H4 (cell line): ENCODE data around the gene GALNT13. TPM values are rescaled to one million over a fixed set of nuclear protein-coding genes. Genes with fewer than 3 reads are reported as not detected.

Experiments used
- DNase-seq: peaks from one replicate; pipeline ENCODE4 v3.0.0-alpha.2; 2015; ENCODE audit warnings: low spot score
- total RNA-seq: library from RNA; depleted of rRNA; stranded (reverse); fragments of >200 nt; shearing (Covaris generic); gene quantifications from 2 replicates; pipeline ENCODE4 v1.2.3, GENCODE V29; 2014

Gene GALNT13
- total RNA-seq, 1 experiment from 2014 or later: 10.4 TPM

GRCh38 chr2:153944800-153945199 is 73.1 kb downstream of the GALNT13 start:
- DNase-seq: no peak

DNA sequence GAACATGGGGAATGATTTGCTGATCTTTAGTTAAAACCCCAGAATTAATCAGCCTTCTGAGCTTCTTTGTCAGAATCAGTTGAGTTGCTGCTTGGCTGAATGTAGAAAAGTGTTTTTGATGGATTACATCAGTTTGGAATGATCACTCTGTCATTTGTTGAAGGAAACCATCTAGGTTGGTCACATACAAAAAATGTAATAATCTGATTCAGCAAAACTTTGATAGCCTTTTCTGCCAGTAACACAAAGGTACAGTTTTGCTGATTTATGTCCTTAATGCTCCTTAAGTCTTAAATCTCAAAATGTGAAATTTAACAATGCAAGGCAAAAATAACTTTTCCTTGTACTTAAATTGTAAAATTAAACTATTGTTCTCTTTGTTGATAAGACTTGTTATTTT is 74.3 kb downstream of the GALNT13 start:
- no peak for DNase-seq

DNA sequence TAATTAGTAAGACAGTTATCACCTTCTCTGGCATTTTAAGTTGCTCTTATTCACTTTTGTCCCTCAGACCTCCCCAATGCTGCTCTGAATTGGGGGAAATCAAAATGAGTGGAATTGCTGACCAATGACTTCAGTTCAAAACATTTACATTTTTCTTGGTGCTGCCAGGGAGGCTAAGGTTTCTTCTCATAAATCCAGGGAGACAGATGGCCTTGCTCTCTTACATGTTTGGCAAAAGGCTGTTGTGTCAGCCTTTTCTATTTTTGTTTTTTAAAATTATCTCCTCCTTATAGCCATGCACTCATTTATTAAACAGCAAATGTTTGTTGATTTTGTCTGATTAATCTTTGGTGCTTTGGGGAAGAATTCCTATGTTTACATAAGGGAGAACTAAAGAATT is 82.0 kb downstream of the GALNT13 start:
- DNase-seq: no peak

DNA sequence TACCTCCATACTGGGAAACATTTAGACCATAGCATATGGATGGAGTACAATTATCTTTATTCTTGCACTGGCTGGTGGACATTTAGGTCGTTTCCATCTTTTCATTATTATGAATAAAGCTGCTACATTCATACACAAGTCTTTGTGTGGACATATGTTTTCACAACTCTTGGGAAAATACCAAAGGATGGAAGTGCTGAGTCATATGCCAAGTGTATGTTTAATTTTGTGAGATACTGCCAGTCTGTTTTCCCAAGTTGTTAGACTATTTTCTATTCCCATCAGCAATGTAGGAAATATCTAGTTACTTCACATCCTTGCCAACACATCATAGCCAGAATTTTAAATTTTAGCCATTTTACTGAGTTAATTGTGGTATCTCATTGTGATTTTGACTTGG is 91.5 kb downstream of the GALNT13 start:
- DNase-seq: peak; percentile 25

DNA sequence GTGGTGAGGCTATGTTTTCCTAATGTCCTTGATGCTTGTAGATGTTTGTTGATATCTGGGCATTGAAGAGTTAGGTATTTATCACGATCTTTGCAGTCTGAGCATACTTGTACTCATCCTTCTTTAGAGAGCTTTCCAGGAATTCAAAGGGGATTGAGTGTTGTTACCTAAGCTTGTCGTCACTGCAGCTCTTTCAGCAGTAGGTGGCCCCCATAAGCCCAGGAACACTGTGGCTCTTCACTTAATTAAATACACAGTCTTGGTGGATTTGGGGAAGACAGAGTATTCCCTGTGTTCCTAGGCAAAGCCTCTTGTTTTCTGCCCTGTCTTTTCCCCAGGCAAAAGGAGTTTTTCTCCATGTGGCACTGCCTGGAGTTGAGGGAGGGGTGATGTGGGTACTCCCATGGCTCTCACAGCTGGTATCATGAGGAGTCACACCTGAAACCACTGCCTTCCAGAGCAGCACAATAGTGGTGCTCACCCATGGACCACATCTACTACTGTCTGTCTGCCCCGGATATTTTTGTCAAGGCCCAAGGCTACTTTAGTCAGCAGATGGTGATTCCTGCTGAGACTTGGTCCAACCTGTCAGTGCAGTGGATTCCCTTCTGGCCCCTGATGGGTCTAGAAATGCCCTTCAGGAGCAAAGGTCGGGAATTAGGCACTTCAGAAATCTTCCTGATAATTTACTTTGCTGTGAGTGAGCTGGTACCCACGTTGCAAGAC is 95.7 kb downstream of the GALNT13 start:
- no peak for DNase-seq

- DNase-seq: no peak
These were observed 99.5 kb downstream of the GALNT13 start for GRCh38 chr2:153971250-153971649.

DNA sequence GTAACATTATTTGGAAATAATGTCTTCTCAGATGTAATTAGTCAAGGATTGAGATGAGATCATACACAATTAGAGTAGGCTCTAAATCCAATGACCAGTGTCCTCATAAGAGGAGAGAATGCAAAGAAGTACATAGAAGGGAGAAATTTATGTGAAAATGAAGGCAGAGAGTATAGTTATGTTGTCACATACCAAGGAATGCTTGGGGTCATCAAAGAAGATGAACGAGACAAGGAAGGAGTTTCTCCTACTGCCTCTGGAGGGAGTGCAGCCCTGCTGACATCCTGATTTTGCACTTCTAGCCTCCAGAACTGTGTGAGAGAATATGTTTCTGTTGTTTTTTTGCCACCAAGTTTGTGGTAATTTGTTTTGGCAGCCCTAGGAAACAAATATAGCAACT is 100.1 kb downstream of the GALNT13 start:
- DNase-seq: no peak

GRCh38 chr2:153972412-153972811 is 100.7 kb downstream of the GALNT13 start:
- no peak for DNase-seq

GRCh38 chr2:153986488-153987229 is 114.9 kb downstream of the GALNT13 start:
- DNase-seq: peak; percentile 69

DNA sequence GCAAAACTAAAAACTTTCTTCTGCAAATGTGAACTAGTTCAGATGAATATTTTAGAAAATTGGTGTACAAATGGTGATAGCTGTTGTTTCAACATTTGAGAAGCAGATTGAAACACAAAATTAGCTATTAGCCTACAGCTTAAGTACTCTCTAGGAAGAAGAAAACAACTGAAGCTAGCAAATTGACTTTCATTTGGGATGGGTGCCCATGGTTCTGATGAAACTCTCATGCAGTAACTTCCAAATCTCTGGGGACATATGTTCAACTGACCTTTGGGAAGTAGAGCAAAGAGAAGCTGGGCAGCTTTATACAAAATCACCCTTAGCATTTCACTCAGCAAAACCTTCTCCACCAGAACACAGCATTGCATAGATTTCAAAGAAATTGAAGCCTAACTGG is 119.0 kb downstream of the GALNT13 start:
- DNase-seq: no peak

DNA sequence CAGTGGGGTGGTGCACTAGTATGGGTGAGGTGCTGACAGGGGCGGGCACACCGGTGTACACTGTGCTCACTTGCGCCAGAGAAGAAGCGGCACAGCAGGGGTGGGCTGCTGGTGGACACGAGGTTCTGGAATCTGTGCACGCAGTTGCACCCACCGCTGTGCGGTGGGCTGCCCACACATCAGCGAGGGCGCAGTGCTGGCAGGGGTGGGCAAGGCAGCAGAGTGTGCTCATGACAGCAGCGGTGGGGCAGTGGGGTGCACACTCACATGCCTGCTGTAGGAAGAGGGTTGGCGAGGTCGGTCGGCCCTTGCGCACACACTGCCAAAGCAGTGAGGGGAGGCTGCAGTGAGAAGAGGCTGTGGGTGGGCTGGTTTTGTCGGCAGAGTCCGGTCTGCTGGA is 141.8 kb downstream of the GALNT13 start:
- no peak for DNase-seq

DNA sequence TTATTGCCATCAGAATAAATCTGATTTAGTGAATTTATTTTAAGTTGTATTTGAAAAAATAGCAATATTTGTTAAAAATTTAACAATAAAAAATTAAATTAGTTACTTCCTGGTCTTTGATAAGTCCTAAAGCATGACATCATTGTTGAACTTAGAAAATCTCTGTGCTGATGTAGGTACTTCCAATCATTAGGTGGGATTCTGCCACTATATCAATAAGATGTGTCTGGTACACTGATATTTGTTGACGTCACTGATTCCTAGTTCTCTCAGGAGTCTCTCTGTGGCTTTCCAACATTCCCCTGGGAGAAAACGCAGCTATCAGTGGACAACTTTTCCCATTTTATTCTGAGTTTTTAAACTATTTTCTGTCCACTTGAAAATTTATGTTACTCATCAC is 143.5 kb downstream of the GALNT13 start:
- no peak for DNase-seq

GRCh38 chr2:154029504-154029903 is 157.8 kb downstream of the GALNT13 start:
- DNase-seq: no peak

GRCh38 chr2:154032220-154032619 is 160.5 kb downstream of the GALNT13 start:
- DNase-seq: no peak

GRCh38 chr2:154046493-154046892 is 174.8 kb downstream of the GALNT13 start:
- no peak for DNase-seq

DNA sequence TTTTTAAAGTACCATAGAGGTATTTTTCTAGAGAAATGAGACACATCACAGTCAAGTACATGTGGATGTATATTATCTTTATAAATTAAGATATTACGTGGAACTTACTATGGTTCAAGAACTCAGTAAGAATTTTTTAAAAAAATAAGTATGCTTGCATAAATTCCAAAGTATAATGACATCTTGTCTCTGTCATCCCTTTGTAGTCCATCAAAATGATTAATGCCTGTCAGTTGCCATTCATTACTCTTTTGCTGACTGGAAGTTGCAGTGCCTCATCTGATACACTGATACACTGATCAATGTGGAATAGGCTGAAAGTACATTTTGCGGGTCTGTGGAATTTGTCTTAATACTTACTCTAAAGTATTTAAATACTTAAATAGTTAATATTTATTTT is 177.2 kb downstream of the GALNT13 start:
- no peak for DNase-seq

DNA sequence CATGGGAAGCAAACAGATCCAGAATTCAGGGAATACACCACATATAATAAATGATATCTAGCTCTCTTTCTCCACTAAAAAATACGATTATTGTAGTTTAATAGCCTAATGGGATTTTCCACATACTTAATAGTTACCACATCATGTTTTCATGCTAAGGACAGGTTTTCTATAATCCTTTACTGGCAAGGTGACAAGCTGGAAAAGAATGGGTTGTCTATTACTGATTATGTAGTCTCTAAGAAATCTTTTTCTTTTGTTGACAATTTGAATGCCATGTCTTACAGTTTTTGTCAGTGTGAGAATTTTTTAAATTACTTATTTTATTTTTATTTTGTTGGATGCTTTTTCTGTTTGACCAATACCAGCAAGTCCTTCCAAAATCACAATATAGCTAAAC is 177.8 kb downstream of the GALNT13 start:
- no peak for DNase-seq

DNA sequence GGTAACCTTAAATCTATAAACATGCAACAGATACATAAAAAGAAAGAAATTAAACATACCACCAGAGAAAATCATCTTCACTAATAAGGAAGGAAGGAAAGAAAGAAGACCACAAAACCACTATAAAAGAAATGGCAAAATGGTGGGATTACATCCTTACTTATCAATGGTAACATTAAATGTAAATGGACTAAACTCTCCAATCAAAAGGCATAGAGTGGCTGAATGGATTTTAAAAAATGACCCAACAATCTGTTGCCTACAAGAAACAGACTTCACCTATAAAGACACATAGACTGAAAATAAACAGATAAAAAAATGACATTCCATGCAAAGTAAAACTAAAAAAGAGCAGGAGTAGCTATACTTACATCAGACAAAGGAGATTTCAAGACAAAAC is 195.4 kb downstream of the GALNT13 start:
- DNase-seq: no peak

- no peak for DNase-seq
These were observed 207.2 kb downstream of the GALNT13 start for GRCh38 chr2:154078926-154079325.

- no peak for DNase-seq
These were observed 220.8 kb downstream of the GALNT13 start for GRCh38 chr2:154092571-154092970.

- DNase-seq: no peak
These were observed 222.1 kb downstream of the GALNT13 start for GRCh38 chr2:154093856-154094255.

DNA sequence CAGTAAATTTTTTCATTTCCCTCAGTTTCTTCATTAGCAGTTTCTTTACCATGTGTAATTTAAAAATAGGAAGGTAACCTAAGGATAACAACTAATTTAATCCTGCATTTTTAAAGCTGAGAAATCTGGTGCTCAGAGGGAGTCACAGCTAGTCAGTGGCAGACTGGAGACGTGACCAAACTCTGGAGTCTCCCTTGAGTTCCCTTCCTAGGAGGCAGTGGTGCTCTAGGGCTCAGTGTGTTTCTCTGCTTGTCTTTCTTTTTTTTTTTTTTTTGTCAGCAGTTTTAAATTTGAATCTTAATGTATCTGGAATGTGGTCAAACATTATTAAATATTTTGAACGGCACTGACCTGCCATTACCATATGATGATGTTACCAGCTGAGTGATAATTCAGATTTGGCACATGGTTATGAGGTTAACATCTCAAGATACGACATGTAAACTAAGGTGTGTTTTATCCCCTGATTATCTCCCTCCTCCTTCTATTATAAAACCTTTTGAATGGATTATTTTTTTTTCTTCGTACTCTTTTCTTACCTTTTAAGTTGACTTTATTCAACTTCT is 226.2 kb downstream of the GALNT13 start:
- DNase-seq: no peak

- DNase-seq: no peak
These were observed 249.0 kb downstream of the GALNT13 start for GRCh38 chr2:154120706-154121105.
